CD4-positive, alpha-beta T cell treated with Interleukin-2 at 100 ng/mL for 4 hours (primary cell): Measurements from ENCODE around the gene HOXD10.

Source experiments
- DNase-seq: peaks from one replicate; pipeline ENCODE4 v3.0.0-alpha.2; 2020; ENCODE audit warnings: low spot score

HOXD10 gene

DNA sequence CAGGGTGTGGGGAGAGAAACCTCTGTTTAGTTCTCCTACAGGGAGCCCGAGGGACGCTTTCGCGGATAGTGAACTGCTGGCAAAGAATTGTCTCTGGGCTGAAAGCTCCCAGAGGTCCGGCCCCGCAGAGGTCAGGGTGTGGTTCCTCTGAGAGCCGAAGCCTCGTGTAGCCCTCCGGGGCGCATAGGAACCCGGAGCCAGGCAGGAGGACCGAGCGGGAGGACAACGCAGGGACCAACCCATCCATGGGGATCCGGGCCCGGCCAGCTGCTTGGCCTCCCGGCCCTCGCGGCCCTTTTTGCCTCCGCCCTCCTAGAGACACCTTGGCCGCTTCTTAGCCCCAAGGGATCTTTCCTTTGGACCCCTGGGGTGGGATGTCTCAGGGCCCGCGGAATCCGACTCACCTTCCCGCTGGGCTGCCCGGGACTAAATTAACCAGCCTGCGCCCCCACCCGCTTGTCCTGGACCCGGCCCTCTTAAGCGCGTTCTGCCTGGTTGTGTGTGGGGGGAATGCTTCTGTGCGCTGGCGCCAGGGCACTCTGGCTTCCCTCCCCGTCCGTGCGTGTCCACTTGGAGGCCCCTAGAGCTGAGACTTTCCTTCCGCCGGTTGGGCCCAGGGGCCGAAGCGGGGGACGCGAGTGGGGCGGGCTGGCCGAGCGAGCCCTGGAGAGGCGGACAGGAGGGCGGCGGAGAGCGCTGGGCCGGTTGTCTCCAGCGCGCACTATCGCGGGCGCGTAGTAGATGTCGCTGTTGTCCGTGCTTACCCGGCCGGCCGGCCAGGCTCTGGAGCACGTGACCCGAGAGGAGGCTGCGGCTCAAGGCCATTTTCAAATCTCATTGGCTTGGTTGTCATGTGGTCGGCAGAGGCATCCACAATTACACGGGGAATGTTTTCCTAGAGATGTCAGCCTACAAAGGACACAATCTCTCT lies at the start of gene HOXD10:
HOXD10 (plus strand) TSS at position 896 of the 931 bp plus-strand sequence. CDS start 56 bp downstream, outside the sequence.
- no peak for DNase-seq

DNA sequence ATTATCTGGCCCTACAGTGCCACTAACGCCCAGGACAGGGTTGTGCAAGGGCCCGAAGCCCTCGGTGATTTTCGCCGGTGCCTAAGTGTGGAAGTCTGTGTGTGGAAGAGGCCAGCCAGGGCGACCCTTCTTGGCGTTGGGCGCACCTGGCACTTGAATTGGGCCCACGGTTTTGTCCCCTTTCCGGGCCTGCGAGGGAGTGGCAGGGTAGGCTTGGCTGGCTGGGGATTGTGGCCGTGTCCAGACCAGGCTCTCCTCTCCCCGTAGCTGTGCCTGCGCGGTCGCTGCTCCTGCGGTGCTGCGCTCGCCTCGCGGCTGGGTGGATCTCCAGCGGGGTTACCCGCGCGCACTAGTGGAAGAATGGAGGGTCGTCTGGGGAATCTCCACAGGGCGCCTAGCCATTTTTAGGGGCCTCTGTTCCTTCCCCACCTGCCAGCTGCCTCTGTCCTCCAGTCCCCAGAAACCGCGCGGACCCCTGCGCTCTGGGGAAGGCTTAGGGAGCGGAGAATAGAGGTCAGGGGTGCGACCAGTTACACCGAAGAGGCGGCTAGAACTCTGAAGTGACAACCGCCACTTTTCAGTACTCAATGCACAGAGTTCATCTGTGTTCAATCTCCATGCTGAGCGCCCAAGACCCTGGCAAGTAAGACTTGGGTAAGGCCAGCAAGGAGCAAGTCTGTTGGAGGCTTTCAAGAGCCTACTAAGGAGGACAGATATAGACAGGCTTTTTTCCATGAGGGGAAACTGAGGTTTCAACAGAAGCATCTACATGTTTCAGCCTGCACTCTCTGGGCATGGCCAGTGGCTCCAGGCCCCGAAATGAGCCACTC lies 48.8 kb upstream of the HOXD10 start:
- DNase-seq: no peak

DNA sequence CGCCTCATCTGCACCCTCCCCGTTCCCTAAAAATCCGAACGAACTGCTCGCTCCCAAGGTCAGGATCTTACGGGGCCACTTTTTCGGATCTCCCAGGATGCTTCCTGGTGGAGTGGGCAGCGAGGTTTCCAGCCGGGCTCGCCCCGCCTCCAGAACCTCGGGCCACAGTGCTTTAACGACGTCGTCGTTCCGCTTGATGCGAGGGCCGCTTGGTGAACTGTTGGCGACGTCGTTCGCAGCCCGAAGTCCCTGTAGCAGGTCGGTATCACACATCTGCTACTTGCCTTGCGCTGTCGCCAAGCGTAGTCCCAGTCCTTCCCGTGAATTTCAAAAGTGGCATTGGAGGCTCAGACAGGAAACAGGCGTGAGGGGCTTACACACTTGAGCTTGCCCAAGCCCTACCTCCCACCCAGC lies 48.2 kb upstream of the HOXD10 start:
- no peak for DNase-seq

DNA sequence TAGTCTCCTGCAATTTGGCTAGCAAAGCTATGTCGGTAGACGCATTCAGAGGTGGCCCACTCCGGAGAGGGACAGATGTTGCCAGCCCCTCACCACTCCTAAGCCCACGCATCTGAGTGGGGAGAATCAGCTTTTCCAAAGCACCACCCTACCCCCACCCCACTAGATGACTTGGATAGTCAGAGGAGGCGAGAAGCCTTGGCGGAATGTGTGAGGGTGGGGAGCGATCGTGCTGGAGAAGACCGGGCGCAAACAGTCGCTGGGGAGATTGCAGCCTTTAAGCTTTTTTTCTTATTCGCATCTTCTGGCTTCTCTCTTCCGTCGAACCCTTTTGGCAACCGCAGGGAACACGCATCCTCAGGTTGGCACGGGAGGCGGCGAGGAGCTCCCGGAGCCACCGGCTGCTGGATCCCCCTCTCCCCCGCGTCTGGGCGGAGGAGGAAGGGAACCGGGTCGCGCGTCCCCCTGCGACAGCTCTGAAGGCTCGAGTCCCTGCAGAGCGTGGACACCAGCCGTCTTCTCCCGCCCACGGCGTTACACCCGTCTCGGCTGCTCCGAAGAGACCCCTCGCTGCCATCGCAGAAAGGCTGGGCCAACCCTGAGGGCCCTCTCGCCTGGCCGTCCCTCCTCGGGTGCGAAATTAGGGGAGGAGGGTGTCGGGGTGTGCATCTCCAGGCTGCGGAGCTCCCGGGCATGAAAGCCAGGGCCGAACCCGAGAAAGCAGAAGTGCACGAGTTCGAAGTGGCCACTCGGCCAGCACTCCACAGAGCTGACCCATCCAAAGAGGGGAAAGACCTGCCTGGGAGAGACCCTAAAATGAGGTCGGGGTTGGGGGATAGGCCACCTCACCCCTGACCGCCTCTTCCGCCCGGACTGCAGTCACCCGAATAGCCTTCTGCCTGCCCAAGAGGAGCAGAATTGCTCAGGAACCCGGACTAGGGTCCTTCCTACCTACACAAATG lies 45.0 kb upstream of the HOXD10 start:
- no peak for DNase-seq

DNA sequence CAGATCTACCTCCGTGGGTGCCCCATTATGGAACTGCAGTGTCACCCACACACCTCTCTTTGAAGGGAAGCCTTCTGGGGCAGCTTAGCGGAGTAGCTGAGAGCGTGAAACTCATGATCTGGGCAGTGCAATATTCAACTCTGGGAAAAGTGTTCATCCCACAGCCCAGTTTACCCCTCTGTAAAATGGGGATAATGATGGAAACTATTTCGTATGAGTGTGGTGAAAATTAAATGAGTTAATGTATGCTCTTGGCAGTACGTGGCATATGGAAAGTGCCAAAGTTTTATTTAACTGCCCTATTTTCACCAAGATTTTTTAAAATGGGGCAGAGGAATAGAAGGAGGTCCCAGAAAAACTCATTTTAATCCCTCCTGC lies 44.3 kb upstream of the HOXD10 start:
- DNase-seq: no peak

DNA sequence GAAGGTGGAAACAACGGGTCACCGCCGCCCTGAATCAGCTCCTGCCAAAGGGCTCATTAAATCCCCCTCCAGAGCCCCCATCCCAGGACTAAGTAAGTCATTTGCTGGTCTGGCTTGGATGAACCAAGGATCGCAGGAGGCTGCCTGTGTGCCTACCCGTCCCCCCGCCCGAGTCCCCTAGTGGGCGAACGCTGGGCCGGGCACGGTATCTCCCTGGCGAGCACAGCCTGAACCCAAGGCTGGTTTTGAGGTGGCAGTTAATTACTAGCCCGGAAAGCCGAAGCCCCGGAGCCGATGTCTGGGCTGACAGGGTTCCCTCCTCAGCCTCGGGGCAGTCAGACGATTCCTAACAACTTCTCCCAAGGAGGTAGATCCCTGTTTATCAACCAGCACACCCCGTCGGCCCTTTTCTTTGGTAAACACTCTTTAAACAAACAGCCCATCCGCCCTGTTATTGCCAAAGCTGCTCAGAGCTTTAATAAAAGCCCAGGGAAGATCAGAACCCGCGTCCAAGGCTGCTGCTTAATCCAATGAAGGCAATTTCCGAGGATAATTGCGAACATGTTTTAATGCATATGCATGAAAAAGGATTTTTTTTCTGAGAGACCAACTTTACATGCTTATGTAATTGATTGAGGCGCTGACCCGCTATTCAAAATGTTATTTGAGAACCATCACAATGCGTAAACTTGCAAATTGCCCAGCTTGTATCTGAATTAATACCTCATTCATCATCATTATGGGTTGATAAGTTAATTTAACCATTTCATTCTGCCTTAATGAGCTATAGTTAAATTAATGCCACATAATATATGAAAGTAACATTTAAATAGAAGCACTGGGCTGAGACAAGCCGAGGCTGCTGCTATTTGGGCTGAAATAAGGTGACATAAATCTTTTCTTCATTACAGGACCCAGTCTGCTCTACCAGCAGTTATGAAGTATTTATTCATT lies 43.4 kb upstream of the HOXD10 start:
- DNase-seq: no peak

DNA sequence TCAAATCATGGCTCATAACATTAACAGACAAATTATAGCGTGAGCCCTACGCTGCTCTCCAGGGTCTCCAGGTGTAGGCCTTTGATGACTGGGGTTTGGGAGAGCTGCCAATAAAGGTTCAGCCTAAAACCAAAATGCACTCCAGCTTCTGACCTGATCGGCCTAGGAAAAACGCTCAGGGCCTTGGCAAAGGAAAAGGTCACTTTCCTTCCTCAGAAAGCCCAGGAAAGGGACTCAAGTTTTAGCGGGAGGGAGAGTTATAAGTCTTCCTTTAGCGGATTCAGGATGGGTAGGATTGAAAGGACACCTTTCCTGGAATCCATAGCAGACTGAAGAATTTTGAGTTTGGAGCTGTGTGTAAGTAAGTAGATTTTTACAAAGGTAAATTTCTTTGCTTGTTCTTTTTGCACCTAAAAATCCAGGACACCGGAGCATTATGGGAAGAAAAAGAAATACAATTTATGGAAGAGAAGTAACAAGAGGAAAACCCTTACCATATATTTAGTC lies 41.6 kb upstream of the HOXD10 start:
- no peak for DNase-seq

DNA sequence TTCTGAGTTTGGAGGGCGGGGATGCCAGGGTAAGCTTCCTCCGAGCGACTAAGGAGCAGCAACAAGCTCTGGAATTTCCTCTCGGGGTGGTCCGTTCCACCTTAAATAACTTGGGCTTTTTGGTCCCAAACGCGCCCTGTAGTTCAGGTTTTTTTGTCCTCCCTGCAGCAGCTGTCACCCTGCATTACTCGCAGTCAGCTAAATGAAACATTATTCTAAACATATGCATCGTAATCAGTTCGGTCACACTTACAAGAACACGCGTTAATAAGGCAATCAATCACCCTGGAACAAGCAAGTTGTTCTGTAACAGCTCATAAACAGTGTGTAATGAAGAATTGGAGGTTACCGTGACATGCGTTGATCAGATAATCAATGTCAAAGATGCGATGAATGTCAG lies 41.1 kb upstream of the HOXD10 start:
- no peak for DNase-seq

DNA sequence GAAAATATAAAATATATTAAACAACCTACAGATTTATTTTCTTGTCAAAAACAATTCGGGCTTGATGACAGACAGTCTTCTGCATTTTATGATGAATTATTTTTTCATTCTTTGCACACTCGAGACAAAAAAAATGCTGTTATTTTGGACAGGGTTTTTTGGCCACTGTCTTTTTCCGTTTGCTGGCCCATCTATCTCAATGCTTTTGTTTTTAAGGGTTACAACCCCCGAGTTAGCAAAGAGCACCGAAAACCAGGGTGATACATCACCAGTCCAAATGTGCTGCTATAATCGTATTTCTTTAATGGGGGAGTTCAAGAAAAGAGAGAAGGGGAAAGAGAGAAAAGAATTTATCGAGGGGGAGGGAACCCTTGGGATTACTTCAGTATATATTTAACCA lies 40.5 kb upstream of the HOXD10 start:
- DNase-seq: no peak

DNA sequence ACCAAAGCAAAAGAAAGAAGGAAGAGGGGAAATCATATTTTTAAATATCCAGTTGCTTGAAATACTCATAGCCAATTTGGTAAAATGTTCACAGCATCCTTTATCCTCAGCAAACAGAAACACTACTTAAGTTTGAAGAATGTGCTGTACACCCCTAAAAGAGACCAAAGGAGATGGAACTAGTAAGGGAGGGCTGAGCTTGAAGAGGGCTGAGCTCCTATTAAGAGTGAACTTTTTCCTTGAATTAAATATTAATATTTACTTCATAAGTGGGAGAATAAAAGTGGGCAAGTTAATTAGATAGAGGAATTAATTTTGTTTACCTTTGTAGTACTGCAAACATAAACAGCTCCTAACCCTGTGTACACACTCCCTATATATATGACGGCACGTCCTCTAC lies 39.8 kb upstream of the HOXD10 start:
- no peak for DNase-seq

DNA sequence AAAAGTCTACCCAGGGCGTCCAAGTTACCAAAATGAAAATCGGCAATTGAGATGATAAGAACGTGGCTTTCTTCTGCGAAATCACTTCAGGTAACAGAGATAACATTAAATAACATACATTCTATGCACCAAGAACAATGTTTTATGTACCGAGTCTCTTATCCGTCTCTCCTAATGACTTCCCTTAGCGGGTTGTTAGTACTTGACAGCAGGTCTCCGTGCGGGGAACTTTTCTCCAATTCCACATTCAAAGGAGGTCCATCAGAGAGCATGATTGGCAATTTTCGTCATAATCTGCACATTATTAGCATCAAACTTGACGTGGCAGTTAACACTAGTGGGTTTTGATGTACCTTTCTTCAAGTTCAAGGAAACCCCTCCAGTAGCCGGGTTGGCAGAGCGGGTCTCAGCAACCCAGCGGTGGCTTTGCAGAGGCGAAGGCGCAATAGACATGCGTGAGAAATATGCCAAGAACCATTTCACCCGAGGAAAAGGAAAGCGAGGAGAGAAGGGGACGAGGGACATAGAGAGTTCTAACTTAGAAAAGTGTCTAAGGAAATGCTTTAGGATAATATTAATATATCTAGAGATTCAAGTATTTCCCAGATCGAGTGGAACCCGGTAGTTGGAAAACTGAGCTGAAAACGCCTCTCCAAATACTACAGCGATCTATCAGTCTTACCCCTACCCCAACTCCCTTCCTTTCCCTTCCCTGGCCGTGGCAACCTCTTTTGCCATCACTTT lies 37.9 kb upstream of the HOXD10 start:
- DNase-seq: no peak

DNA sequence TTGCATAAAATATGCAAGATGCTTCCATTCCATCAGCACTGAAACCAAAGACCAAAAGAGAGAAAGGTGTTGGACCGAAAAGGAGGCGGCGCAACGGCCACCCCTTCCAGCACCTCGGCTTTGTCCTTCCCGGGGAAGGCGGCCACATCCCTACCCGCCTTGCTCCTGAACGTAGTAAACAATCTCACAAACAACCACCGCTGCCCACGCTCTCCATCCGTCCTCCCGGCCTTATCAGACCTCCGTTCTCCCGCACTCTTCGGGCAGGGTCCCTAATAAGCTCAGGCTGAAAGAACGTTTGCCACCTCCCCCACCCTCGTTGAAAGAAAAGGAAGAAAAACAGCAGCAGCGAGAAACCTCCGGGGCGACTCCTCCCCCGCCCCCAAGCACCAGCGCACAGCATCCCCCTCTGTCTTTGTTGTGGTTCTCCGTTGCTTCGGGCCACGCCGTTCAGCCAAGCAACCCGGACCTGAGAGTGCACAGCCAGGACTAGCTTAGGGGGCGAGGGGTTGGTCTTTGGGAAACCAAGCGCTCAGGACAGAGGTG lies 37.2 kb upstream of the HOXD10 start:
- DNase-seq: no peak

DNA sequence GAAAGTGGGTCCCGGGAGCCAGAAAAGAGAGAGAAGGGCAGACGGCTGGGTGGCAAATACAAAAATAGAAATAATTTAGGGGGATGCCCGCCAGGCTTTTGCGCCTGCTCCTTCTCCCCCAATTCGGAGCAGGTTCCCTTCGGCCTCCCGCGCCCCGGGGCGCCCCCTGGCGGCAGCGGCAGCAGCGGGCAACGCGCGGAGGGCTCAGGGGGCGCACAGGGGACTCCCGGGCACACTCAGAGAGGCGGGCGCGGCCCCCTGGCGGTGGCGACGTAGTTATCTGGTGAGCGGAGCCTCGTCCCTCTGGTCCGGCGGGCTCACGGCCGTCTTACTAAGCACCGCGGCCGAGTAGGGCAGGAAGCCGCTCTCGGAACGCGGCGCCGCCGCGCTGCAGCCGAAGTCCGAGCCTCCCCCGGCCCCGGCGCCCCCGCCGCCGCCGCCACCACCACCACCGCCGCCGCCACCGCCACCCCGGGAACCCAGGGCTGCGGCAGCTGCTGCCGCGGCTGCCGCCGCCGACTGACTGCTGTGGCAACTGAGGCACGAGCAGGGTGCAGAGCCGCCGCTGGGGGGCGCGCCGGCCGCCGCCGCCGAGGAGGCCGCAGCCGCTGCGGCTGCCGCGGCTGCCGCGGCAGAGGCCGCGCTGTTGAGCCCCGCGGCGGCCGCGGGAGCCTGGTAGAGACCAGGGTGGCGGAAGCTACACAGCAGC lies 36.6 kb upstream of the HOXD10 start:
- no peak for DNase-seq

DNA sequence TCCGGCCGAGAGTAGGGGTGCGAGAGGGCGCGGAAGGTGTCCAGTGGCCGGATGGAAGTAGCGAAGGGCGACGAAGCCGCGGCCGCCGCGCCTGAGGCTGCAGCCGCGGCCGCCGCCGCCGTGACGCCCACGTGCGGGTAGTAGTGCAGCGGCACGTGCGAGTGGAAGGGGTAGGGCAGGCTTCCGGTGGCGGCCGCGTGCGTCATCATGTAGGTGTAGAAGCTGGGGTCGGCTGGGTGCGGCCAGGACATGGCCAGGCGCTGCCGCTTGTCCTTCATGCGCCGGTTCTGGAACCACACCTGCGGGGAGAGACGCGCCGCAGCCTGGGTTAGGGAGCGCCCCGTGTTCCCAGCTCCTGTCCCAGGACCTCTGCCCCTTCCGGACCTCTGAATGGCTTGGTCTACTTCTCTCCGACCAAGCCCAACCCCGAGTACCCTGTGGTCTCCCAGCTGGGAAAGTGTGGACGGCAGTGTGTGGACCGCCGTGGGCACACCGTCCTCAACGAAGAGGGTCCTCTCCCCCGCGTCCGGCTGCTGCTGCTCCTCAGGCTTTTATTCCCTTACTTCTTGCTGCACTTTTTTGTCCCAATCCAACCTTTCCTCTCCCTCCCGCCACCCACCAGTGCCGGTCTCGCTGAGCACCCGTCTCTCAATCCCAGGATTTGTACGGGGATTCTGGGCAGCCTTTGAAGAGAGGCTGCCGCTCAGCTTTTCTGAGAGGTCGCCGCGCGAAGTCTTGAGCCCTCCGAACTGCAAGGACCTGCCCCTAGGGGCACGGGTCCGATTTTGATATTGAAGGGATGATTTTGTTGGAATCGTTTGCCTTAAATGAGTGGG lies 35.8 kb upstream of the HOXD10 start:
- DNase-seq: no peak

DNA sequence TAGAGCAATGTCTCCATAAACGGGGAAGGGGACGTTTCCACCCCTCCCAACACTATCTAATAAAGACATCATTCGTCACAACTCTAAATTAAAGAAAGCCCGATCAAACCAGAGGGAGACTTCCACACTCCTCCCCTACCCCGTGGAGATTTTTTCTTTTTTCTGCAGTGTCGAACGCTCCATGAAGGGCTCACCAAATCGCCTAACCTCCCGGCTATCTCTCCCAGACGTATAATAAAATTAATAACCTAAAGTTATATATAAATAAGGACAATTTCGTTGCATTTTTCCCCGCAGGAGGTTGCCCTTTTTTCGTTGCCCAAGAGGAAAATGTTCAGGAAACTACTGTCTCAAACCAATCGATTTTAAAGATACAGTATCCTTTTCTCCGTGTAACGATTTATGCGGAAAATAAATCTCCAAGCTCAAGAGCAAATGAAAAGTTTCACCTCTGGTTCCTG lies 35.2 kb upstream of the HOXD10 start:
- no peak for DNase-seq

DNA sequence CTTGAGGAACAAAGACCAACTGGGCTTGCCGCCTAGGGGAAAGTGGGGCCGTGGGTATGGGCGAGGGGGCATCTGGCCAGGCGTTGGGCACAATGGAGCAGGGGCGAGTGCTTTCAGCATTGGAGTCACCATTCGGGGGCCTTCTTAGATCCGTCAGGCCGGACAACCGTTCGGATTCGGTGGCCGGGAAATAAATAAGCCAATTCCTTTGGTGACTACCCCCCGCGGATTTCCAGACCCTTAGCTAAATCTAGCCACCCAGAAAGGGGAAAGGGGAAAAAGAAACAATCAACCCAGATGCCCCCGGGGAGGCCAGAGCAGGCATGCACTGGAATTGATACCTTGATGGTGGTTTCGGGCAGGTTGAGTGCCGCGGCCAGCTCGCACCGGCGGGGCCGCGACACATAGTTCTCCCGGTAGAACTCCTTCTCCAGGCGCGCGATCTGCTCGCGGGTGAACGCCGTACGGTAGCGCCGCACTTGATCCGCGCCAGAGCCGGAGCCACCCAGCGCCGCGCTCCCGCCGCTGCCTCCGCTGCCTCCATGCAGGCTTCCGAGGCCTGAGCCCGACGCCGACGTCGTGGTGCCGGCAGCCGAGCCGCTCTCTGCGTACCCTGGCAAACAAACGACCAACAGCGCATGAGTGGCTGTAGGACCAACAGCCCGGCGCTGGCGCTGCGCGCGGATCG lies 34.6 kb upstream of the HOXD10 start:
- DNase-seq: no peak

DNA sequence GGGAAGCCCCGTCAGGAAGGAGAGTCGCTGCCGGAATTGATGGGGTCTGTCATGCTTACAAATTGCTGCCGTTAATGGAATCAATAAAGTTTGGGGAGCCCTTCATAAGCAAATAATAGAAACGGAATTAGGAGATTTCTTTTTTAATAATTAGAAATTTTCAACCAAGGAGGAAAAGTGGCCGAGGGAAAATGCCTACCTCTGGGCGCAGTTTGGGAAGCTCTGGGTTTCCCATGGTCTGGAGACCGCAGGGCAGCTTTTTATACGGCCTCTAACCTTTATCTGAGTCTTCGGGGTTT lies 34.1 kb upstream of the HOXD10 start:
- DNase-seq: no peak
